Thyroid gland (tissue), 4 donors: ENCODE data around the gene NATD1.

Experiments
- POLR2A ChIP-seq, 2 donors: fragments of 450-650 bp; IDR thresholded peaks; one replicate each; pipeline ENCODE4 v1.6.1; 2017; ENCODE audit warnings: antibody characterized with exemption in 2 of 2, mild to moderate bottlenecking in 2 of 2, moderate library complexity in 1 of 2
- TF ChIP-seq, protein P1 (sequence below), 6 experiments: fragments of 200-600 bp in 3 of 6; fragments of 450-650 bp in 3 of 6; sonication (generic) in 3 of 6; IDR thresholded peaks; one replicate each; pipeline ENCODE4 v1.5.1; 2016 to 2019; ENCODE audit warnings: antibody characterized with exemption in 6 of 6, mild to moderate bottlenecking in 2 of 6, inconsistent platforms in 1 of 6, moderate library complexity in 1 of 6

DNA sequence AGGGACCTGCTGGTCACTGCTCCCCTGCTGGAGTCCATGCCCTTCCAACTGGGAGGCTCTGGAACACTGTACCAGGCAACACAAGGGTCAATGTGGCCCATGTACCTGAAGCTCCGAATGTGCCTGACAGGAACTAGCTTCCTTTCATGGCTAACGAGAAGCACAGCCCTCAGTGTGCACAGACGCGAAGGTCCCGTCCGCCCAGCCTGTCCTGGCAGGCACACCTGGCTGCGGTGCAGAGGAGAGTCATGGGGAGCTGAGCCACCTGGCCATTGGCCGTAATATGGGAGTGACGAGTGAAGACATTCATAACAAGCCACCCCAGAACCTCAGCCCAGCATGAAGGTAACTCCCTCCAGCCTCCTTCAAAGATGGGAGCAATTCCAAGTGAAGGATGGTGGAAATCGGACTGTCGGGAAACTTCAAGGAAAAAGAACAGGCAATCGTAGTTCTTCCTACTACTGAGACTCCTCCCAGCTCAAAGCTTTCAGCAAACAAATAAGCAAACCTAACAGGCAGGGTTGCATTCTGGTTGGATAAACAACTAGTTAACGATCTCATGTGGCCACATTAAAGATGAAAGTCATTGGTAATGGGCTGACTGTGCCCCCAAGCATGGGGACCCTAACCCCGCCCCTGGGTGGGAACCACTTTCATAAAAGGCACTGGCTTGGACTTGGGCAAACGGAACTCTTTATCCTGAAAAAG is 52.5 kb downstream of the NATD1 start:
- TF ChIP-seq, protein P1, sequence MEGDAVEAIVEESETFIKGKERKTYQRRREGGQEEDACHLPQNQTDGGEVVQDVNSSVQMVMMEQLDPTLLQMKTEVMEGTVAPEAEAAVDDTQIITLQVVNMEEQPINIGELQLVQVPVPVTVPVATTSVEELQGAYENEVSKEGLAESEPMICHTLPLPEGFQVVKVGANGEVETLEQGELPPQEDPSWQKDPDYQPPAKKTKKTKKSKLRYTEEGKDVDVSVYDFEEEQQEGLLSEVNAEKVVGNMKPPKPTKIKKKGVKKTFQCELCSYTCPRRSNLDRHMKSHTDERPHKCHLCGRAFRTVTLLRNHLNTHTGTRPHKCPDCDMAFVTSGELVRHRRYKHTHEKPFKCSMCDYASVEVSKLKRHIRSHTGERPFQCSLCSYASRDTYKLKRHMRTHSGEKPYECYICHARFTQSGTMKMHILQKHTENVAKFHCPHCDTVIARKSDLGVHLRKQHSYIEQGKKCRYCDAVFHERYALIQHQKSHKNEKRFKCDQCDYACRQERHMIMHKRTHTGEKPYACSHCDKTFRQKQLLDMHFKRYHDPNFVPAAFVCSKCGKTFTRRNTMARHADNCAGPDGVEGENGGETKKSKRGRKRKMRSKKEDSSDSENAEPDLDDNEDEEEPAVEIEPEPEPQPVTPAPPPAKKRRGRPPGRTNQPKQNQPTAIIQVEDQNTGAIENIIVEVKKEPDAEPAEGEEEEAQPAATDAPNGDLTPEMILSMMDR (IDR thresholded peaks at IDR 0.05) = no peak
- no peak for TF ChIP-seq POLR2A (IDR thresholded peaks at IDR 0.05)
